Prostate gland (tissue), 2 donors: ENCODE results near the gene CUL3. TPM values are rescaled to one million over a fixed set of nuclear protein-coding genes. Genes with fewer than 3 reads are reported as not detected.

Source experiments
- DNase-seq: peaks from one replicate; pipeline ENCODE4 v3.0.0-alpha.2; 2019; ENCODE audit warnings: low spot score
- H3K27ac ChIP-seq, 2 donors: fragments of 200-600 bp; sonication (generic); 2 replicates each; pipeline ENCODE4 v1.5.1; 2017 to 2019
- H3K27me3 ChIP-seq: fragments of 200-600 bp; sonication (generic); replicated peaks from 2 replicates; pipeline ENCODE4 v1.5.1; 2019; ENCODE audit not compliant: insufficient read depth
- H3K36me3 ChIP-seq, 2 donors: fragments of 200-600 bp; sonication (generic); 1 replicate in 1 of 2; 2 replicates in 1 of 2; pipeline versions ENCODE4 v1.5.1 to v1.8.1; 2017 to 2019
- H3K4me1 ChIP-seq: fragments of 200-600 bp; sonication (generic); replicated peaks from 2 replicates; pipeline ENCODE4 v1.5.1; 2019
- H3K4me3 ChIP-seq, 2 donors: fragments of 200-600 bp; sonication (generic); 2 replicates each; pipeline ENCODE4 v1.5.1; 2017 to 2019
- H3K9me3 ChIP-seq: fragments of 200-600 bp; sonication (generic); 2 replicates; pipeline ENCODE4 v1.5.1; 2017
- CTCF ChIP-seq, 4 experiments: fragments of 200-600 bp in 2 of 4; fragments of 450-650 bp in 2 of 4; sonication (generic) in 2 of 4; IDR thresholded peaks; 1 replicate in 3 of 4; 2 replicates in 1 of 4; pipeline ENCODE4 v1.5.1; 2016 to 2019; ENCODE audit warnings: antibody characterized with exemption in 4 of 4, mild to moderate bottlenecking in 2 of 4, moderate library complexity in 2 of 4
- POLR2A ChIP-seq: fragments of 450-650 bp; IDR thresholded peaks from one replicate; pipeline ENCODE4 v1.6.1; 2016; ENCODE audit warnings: antibody characterized with exemption, mild to moderate bottlenecking
- POLR2AphosphoS5 ChIP-seq: sonication (generic); formaldehyde crosslinking; IDR thresholded peaks from one replicate; pipeline ENCODE4 v1.6.1; 2017; ENCODE audit warnings: antibody characterized with exemption
- WGBS: methylation state at CpG from one replicate; pipeline ENCODE4 v1.1.5; 2018; 5-methylcytosine and 5-hydroxymethylcytosine counted together
- intact Hi-C: fragments of 100-400 bp; cut with DNase I; formaldehyde crosslinking; loops from one replicate; pipeline ENCODE4 v1.14.2; 2022
- total RNA-seq, 2 donors: library from RNA; depleted of rRNA; stranded (reverse); fragments of >200 nt; gene quantifications; one replicate each; pipeline ENCODE4 v1.1.0, GENCODE V29; 2016

Gene CUL3
- total RNA-seq, 2 donors from 2014 or later, result 69.2 to 90.5 TPM

GRCh38 chr2:224479826-224480225 lies 105.3 kb downstream of the CUL3 start:
- Histone ChIP-seq H3K9me3 (no peaks in the 10 kb centered on the region), H3K4me1 (no peaks in the 10 kb centered on the region), H3K27me3 (no peaks in the 10 kb centered on the region), H3K4me3 (no peak overlapping the region), H3K36me3 (no peaks in the 10 kb centered on the region), H3K27ac (no peak overlapping the region)
- 90% methylated on average over 2 of the region's 2 CpGs for WGBS
- intact Hi-C loops, result no loop called here
- no peak for TF ChIP-seq CTCF (IDR thresholded peaks at IDR 0.05)
- TF ChIP-seq POLR2AphosphoS5, result no peak
- no peak for TF ChIP-seq POLR2A
- no peak for DNase-seq

- H3K27me3 ChIP-seq, result no peaks in the 10 kb centered on the region
- 85% methylated on average over 3 of the region's 3 CpGs for WGBS
- H3K4me3 ChIP-seq, result no peak overlapping the region
- H3K27ac ChIP-seq, result no peak overlapping the region
- H3K9me3 ChIP-seq, result no peaks in the 10 kb centered on the region
- no peaks in the 10 kb centered on the region for H3K4me1 ChIP-seq
- no peak for TF ChIP-seq POLR2A
- TF ChIP-seq CTCF (IDR thresholded peaks at IDR 0.05), result no peak
- no peak for TF ChIP-seq POLR2AphosphoS5
- no peaks in the 10 kb centered on the region for H3K36me3 ChIP-seq
- intact Hi-C loops, result no loop called here
- no peak for DNase-seq
These were observed 112.3 kb downstream of the CUL3 start for GRCh38 chr2:224472827-224473226.

- Histone ChIP-seq H3K4me1 (no peaks in the 10 kb centered on the region), H3K27ac (no peak overlapping the region), H3K36me3 (no peaks in the 10 kb centered on the region), H3K9me3 (no peaks in the 10 kb centered on the region), H3K4me3 (no peak overlapping the region), H3K27me3 (no peaks in the 10 kb centered on the region)
- no peak for DNase-seq
- intact Hi-C loops, result no loop called here
- TF ChIP-seq CTCF (IDR thresholded peaks at IDR 0.05) (no peak), POLR2AphosphoS5 (no peak), POLR2A (no peak)
- WGBS, result 50% methylated on average over 3 of the region's 3 CpGs
These were observed 113.0 kb downstream of the CUL3 start for GRCh38 chr2:224472137-224472536.

GRCh38 chr2:224469374-224469964 lies 115.7 kb downstream of the CUL3 start:
- intact Hi-C loops, result no loop called here
- Histone ChIP-seq H3K36me3 (no peaks in the 10 kb centered on the region), H3K4me3 (no peak overlapping the region), H3K4me1 (no peaks in the 10 kb centered on the region), H3K27ac (no peak overlapping the region), H3K27me3 (no peaks in the 10 kb centered on the region), H3K9me3 (no peaks in the 10 kb centered on the region)
- TF ChIP-seq POLR2A (no peak), CTCF (IDR thresholded peaks at IDR 0.05) (no peak), POLR2AphosphoS5 (no peak)
- WGBS, result 79% methylated on average over 9 of the region's 9 CpGs
- no peak for DNase-seq

- DNase-seq, result no peak
- Histone ChIP-seq H3K27ac (no peak overlapping the region), H3K4me1 (no peaks in the 10 kb centered on the region), H3K27me3 (no peaks in the 10 kb centered on the region), H3K9me3 (no peaks in the 10 kb centered on the region), H3K36me3 (no peaks in the 10 kb centered on the region), H3K4me3 (no peak overlapping the region)
- intact Hi-C loops, result no loop called here
- 60% methylated on average over 3 of the region's 3 CpGs for WGBS
- TF ChIP-seq POLR2A, result no peak
These were observed 118.8 kb downstream of the CUL3 start for GRCh38 chr2:224466304-224466895.
